OCI-LY3 (cell line): ENCODE results near the gene ADGRL1.

Experiments used
- CTCF ChIP-seq: fragments of 200-600, 300-600 bp; sonication (generic); IDR thresholded peaks from 2 replicates; pipeline ENCODE4 v1.5.1; 2014; ENCODE audit warnings: antibody characterized with exemption, low read length, low read depth
- EZH2phosphoT487 ChIP-seq: fragments of 200-600 bp; shearing (Covaris generic); IDR thresholded peaks from 2 replicates; pipeline ENCODE4 v1.6.1; 2018; ENCODE audit warnings: antibody characterized with exemption, mixed run types, low read depth

GRCh38 chr19:14152713-14153112 is 53.3 kb downstream of the ADGRL1 start:
- TF ChIP-seq CTCF, result no peak
- TF ChIP-seq EZH2phosphoT487, result no peak
